Stimulated activated CD8-positive, alpha-beta memory T cell treated with anti-CD3 and anti-CD28 coated beads, Interleukin-7, amount 100 ng/mL, for 48 hours (primary cell): ENCODE data around the gene ACCSL.

Source experiments
- DNase-seq, 2 donors: peaks; one replicate each; pipeline ENCODE4 v3.0.0-alpha.2; 2020; ENCODE audit warnings: low read depth in 1 of 2; ENCODE audit errors: extremely low read depth in 1 of 2

The ACCSL gene

GRCh38 chr11:44049832-44050231 lies 2.1 kb downstream of the ACCSL start:
- no peak for DNase-seq

DNA sequence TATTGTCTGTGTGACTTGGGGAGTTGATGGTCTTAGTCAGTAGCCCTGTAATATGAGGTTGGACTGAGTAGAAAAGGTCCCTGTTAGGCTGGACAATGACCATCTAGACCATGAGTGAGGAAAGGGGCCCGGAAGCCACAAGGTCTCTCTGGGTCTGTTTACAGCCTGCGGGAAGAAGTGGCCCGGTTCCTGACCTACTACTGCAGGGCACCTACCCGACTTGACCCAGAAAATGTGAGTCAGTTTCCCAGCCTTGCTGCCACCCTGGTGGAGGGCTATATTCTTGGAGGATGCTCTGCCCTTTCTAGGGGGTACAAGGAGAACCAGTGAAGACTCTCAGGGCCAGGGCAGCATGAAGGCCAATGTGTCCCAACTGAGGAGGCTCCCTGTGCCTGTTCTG lies 3.4 kb downstream of the ACCSL start:
- no peak for DNase-seq

DNA sequence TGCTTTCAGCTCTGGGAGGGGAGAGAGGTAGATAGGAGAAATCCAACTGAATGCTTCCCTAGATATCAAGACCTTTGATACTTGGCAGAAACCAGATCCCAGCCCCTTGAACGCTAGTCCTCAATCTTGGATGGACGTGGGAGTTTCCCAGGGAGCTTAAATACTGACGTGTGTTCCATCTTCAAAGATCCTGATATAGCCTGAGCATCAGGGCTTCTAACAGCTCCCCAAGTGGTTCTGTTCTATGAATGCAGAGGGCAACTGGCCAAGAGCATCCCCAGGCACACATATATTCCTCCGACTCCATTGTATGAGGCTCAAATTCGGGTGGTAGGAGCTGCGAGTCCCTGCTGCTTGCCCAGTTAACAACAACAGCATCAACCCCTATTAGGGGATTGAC lies 9.6 kb downstream of the ACCSL start:
- no peak for DNase-seq

GRCh38 chr11:44058275-44058674 lies 10.5 kb downstream of the ACCSL start:
- no peak for DNase-seq

- DNase-seq, result no peak
Observed at GRCh38 chr11:44065161-44065661, 17.4 kb downstream of the ACCSL start.

DNA sequence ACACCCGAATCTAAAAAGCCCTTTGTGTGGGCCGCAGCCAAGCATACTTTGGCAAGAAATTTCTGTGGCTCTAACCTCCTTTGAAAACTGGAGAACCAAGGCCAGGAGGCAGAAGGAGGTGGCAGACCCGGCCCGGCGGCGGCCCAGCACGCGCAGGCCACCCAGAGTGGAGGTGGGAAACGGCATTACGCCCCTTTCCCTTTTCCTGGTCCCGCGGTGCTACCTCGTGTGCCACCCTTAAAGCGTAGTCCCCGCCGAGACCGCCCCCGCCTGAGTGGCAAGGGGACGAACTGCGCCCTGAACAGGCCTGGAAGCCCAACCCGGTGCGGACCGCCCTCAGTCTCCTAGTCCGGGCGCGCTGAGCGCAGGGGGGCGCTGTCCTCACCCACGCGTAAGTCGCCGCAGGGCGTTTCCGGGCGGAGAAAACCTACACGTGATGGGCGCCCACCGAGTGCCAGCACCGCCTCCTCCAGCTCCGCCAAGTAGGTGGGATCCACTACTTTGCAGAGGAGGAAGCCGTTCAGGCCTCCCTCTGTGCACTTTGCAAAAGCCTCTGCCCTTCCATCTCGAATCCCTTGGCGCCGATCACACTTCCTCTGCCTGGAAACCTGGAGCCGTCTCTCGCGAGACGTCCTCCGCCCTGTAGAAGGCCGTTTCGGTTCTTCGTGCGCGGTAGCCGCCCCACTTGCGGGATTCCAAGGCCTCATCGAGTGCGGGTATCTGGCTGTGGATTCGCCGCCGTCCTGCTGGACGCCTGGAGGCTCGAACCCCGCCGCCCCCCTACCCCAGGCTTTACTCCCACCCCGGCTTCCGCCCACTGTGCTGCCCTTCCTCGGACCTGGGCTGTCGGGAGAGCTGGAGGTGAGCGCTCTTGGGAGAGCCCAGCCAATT lies 18.3 kb downstream of the ACCSL start, which contains the start of gene ACCS:
Gene ACCS (plus strand): TSS at position 430 of the 891 bp plus-strand sequence. CDS start 1,358 bp downstream, outside the sequence.
- peak; percentile 73 to 82 for DNase-seq

DNA sequence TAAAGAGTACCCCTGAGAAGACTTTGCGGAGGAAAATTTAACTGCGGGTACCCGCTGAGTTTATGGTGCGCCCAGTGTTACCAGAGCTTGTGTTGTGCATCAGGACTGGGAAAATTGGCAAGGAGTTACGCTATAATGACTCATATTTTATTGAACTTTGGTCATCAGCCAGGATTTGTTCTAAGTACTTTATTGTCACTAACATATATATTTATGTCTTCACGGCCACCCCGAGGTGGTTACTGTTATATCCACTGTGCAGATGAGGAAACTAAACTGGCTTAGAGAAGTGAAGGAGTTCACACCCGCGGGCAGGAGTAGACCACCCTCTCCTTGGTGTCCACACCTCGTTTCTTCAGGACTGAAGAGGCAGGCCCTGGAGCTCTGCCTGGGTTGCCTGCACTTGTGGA lies 19.0 kb downstream of the ACCSL start:
- no peak for DNase-seq

DNA sequence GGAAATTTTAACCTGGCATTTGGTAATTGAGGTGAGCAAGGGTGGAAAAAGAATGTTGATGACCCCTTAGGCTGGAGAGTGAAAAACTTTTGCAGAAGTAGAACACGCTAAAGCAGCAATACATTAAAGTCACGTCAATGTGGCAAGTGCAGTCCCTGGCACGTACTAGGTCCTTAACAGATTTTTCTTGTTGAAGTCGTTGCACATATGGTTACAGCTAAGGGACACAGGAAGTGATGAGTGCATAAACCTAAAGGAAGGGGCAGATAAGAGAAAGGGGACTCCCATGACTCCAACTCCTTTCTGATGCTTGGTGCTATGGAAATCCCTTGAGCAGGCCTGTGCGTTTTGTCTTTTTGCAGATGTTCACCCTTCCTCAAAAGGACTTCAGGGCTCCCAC lies 19.5 kb downstream of the ACCSL start:
- DNase-seq, result no peak

DNA sequence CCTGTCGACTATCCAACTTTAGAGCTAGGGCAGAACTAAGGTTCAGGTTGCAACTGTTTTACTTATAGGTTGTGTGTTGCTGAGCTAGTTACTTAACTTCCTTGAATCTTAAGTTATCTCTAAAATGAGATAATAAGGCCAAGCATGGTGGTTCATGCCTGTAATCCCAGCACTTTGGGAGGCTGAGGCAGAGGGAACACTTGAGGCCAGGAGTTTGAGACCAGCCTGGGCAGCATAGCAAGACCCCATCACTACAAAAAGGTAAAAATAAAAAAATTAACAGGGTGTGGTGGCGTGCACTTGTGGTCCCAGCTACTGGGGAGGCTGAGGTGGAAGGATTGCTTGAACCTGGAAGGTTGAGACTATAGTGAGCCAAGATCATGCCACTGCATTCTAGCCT lies 20.4 kb downstream of the ACCSL start:
- no peak for DNase-seq

DNA sequence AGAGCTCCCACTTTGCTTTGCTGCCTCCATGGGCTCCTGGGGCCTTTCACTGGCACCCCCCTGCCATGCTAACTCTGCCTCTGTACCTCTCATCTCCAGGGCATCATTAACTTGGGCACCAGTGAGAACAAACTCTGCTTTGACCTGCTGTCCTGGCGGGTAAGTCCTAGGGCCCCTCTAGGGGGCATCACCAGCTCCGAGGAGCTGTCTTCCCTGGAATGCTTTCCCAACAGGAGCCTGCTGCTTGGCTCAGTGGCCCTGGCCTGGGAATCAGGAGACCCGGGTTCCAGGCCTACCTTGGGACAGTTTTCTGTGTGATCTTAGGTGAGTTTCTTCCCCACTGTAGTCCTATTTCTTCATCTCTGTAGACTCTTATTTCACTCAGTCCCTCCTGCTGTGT lies 23.4 kb downstream of the ACCSL start:
- no peak for DNase-seq

- DNase-seq, result no peak
Observed at GRCh38 chr11:44072757-44073658, 25.2 kb downstream of the ACCSL start.

DNA sequence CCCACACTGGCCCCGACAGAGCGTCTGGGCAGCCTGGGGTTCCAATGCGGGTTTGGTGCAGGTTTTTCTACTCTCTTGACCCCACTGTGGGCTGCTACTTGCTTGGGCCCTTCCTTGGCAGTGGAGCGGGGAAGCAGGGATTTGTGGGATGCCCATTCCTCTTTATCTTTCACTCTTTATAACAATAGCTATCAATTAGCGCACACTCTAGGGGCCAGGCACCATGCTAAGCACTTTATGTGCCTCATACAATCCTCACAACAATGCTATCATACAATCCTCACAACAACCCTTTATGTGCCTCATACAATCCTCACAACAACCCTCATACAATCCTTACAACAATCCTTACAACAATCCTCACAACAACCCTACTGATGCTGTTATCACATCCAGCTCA lies 31.0 kb downstream of the ACCSL start:
- no peak for DNase-seq

GRCh38 chr11:44079376-44079775 lies 31.6 kb downstream of the ACCSL start:
- no peak for DNase-seq

GRCh38 chr11:44080951-44081350 lies 33.2 kb downstream of the ACCSL start:
- no peak for DNase-seq

GRCh38 chr11:44082645-44083044 lies 34.9 kb downstream of the ACCSL start:
- DNase-seq, result no peak

GRCh38 chr11:44083433-44083832 lies 35.7 kb downstream of the ACCSL start:
- DNase-seq, result no peak

DNA sequence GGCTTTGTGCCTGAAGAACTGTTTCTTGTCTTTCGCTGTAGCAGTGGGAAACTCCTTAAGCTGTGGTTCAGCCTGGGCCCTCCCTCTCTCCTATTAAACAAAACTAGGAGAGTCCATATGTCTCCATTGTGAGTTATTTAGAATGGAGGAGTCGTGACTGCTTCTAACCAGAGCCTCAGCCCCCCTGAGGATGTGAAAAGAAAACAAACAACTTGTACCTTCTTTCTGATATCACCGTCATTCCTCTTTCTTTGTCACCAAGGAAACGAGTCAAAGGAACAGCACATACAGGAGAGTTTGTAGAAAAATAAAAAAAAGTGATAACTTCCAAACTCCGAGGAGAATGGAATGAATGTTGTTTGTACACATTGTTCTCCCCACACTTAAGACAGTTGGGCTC lies 36.1 kb downstream of the ACCSL start:
- no peak for DNase-seq

DNA sequence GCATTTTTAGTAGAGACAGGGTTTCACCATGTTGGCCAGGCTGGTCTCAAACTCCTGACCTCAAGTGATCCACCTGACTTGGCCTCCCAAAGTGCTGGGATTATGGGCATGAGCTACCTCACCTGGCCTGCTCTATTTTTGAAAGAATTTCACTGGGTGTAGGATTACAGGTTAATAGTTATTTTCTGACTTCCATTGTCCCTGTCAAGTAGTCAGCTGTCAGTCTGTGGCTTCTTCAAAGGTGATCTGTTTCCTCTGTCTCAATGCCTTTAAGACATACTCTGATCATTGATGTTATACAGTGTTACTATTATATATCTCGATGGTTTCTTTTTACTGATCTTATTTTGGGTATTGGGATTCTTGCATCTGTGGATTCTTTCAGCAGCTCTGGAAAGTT lies 37.5 kb downstream of the ACCSL start:
- DNase-seq, result no peak

- no peak for DNase-seq
Observed at GRCh38 chr11:44088377-44088776, 40.6 kb downstream of the ACCSL start.

DNA sequence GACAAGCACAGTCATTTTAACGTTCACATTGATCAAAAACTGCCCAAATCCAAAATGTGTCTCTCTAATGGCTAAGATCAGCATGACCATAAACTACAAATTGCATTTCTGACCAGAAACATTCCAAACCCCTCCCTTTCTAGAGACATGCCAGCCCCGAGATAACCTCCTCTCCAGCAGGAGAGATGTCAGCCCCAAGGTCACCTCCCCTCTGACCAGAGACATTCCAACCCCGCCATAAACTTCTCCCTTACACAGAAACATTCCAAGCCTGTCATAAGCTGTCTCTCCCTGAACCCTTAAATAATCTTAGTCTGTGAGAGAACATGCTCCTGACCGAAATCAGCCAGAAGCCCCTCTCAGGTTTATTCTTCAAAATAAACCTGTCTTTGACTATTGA lies 41.1 kb downstream of the ACCSL start:
- no peak for DNase-seq

GRCh38 chr11:44090539-44090938 lies 42.8 kb downstream of the ACCSL start:
- DNase-seq, result no peak
